Measurements from ENCODE around the gene MORN3.

MORN3 gene

DNA sequence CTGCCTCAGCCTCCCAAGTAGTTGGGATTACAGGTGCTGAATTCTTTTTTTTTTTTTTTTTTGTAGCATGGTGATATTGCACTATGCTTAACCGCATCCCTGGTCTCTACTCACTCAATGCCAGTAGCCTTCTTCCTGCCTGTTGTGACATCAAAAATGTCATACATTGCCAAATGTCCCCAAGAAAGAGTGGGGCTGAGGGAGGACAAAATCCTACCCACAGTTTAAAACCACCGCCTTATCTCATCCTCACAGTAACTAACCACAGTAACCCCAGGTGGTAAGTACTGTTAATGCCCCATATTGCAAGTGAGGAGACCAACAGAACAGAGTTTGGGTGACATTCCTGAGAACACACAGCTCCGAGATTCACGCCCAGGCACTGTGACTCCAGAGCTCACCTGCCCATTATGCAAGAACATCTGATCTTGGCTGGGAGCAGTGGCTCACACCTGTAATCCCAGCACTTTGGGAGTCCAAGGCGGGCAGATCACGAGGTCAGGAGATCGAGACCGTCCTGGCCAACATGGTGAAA is 19.6 kb downstream of the MORN3 start:
- no peak overlapping the region for H3K4me3 ChIP-seq (replicated peaks; ENCODE audit: low read depth, low read length)
- TF ChIP-seq, protein P1, sequence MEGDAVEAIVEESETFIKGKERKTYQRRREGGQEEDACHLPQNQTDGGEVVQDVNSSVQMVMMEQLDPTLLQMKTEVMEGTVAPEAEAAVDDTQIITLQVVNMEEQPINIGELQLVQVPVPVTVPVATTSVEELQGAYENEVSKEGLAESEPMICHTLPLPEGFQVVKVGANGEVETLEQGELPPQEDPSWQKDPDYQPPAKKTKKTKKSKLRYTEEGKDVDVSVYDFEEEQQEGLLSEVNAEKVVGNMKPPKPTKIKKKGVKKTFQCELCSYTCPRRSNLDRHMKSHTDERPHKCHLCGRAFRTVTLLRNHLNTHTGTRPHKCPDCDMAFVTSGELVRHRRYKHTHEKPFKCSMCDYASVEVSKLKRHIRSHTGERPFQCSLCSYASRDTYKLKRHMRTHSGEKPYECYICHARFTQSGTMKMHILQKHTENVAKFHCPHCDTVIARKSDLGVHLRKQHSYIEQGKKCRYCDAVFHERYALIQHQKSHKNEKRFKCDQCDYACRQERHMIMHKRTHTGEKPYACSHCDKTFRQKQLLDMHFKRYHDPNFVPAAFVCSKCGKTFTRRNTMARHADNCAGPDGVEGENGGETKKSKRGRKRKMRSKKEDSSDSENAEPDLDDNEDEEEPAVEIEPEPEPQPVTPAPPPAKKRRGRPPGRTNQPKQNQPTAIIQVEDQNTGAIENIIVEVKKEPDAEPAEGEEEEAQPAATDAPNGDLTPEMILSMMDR (IDR thresholded peaks at IDR 0.05; ENCODE audit: low read depth, low read length, missing control alignments), result no peak
- no peak for DNase-seq (ENCODE audit: extremely low read depth, low read depth)

DNA sequence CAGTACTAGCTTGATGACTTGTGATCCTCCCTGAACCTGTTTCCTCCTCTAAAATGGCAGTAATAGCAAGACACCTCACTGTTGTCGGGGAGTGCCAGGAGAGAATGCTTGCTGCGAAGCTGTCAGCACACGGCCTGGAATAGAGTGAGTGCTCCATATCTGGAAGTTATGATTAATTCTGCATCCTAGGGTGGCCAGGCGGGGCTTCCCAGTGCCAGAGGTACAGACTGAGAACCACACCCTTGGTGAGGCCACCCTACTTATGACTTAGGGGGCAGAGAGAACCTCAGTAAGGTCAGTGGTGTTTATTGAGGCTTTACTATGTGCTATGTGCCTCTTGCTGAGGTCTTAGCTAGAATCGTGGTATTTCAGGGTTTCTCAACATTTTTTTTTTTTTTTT is 20.1 kb downstream of the MORN3 start:
- no peak overlapping the region for H3K4me3 ChIP-seq (replicated peaks; ENCODE audit: low read depth, low read length)
- TF ChIP-seq, protein P1 (IDR thresholded peaks at IDR 0.05; ENCODE audit: low read depth, low read length, missing control alignments), result no peak
- no peak for DNase-seq (ENCODE audit: extremely low read depth, low read depth)

DNA sequence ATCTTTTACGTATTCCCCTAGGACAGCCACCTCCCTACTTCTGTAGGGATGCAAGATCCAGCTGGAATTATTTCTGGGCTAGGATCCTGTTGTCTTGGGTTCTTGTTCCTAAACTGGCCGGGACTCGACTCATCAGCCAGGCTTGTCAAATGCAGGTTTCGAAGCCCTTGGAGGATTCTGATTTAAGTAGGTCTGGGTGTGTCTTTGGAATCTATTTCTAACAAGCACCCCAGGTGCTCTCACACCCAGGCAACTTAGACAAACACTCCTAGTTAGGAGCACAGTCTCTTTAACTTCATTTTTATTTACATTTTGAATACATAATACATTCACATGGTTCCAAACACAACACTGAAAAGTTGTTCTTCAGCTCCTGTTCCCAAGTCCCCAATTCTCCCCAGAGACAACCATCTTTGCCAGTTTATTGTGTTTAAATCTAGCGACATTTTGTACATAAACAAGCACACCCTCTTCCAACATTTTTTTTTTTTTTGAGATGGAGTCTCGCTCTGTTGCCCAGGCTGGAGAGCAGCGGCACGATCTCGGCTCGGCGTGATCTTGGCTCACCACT is 20.9 kb downstream of the MORN3 start:
- TF ChIP-seq, protein P1 (IDR thresholded peaks at IDR 0.05; ENCODE audit: low read depth, low read length, missing control alignments), result no peak
- H3K4me3 ChIP-seq (replicated peaks; ENCODE audit: low read depth, low read length), result no peak overlapping the region
- DNase-seq (ENCODE audit: extremely low read depth, low read depth), result no peak

DNA sequence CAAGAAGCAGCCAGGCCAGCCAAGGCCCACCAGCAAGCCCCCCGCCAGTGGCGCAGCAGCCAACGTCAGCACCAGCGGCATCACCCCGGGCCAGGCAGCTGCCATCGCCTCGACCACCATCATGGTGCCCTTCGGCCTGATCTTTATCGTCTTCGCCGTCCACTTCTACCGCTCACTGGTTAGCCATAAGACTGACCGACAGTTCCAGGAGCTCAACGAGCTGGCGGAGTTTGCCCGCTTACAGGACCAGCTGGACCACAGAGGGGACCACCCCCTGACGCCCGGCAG is 28.2 kb downstream of the MORN3 start:
- DNase-seq (ENCODE audit: extremely low read depth, low read depth), result no peak
- H3K4me3 ChIP-seq (replicated peaks; ENCODE audit: low read depth, low read length), result no peak overlapping the region
- TF ChIP-seq, protein P1 (IDR thresholded peaks at IDR 0.05; ENCODE audit: low read depth, low read length, missing control alignments), result no peak

DNA sequence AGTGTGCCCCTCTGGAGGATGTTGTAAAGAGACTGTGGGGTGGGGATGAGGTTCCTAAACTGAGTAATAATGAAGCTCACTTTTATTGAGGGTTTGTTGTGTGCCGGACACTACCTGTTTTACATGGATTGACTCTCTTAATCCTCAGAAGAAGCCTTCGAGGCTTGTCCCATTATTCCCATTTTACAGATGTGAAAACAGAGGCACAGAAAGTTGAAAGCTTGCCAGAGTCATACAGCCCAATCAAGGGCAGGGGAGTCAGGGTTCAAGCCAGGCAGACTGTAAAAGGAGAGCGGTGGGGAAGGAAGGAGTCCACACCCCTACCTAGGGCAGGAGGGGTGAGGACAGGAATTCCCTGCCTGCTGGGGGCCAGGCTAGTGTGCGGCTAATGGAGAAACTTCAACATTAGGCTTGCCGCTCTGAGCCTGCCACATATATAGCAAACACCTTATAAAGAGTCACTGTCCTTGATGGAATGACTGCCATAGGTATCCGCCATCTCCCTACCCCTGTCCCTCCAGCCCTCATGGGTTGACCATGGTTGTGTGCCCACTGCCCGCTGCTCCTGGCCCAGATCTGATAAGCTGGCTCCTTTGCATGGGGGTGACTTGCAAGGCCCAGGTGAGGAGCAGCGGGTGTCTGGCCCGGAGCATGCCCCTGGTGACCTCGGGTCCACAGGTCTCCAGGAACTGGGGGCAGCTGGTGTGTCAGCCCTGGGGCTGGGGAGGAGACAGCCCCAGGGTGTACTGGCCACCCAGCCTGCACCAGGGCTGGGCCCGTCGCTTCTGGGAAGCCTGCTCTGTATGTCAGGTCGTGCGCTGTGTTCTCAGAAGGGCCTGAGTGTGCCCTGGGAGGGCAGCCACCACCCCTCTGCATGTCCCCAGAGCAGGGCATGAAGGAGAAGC is 30.9 kb downstream of the MORN3 start:
- no peak for DNase-seq (ENCODE audit: extremely low read depth, low read depth)
- TF ChIP-seq, protein P1 (IDR thresholded peaks at IDR 0.05; ENCODE audit: low read depth, low read length, missing control alignments), result no peak
- H3K4me3 ChIP-seq (replicated peaks; ENCODE audit: low read depth, low read length), result no peak overlapping the region

DNA sequence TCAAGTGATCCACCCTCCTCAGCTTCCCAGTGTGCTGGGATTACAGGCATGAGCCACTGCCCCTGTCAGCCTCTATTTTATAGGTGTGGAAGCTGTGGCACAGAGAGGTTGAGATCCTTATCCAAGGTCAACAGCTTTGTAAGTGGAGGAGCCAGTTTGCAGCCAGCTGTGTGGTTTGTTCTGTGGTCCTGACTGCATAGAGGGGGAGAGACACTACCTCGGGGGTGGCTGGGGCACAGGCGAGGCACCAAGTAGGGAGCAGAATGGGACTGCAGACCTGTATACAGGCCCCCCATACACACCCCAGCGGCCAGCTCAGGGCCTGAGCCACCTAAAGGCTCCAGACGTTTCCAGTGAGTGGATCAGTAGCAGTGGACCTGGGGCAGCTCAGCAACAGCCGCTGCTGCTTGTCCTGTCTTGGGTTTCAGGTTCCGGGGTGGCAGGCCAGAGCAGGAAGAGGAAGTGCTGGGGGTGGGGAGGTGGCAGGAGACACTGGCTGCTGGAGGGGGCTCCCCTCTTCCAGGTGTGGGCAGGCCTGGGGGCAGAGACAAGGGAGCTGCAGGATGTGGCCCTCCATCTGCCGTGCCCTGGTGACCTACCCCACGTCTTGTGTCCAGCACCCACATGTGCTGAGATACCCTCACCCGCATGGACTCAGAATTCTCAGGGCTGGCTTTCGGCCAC is 32.1 kb downstream of the MORN3 start:
- TF ChIP-seq, protein P1 (IDR thresholded peaks at IDR 0.05; ENCODE audit: low read depth, low read length, missing control alignments), result no peak
- no peak for DNase-seq (ENCODE audit: extremely low read depth, low read depth)
- H3K4me3 ChIP-seq (replicated peaks; ENCODE audit: low read depth, low read length), result no peak overlapping the region

Data from HFF-Myc (cell line).